ENCODE results near the gene CACNA1C. TPM values are rescaled to one million over a fixed set of nuclear protein-coding genes. Genes with fewer than 3 reads are reported as not detected.

Gene CACNA1C
- total RNA-seq, 2 experiments from 2014 or later, result 0.05 to 0.08 TPM

- Histone ChIP-seq H3K27ac (ENCODE audit: low read depth in 1 of 2, low read length in 2 of 2) (no peak overlapping the region), H3K4me1 (ENCODE audit: insufficient read depth, low read length) (no peaks in the 10 kb centered on the region), H3K4me3 (ENCODE audit: low read length) (no peak overlapping the region), H3K9me3 (ENCODE audit: control insufficient read depth in 1 of 2, insufficient read depth in 1 of 2, low read length in 2 of 2) (no peaks in the 10 kb centered on the region), H3K27me3 (ENCODE audit: control insufficient read depth in 1 of 2, insufficient read depth in 2 of 2, low read length in 2 of 2) (peaks cover 14 to 20% of the 10 kb centered on the region in 2 experiments), H3K36me3 (ENCODE audit: insufficient read depth, low read length) (no peaks in the 10 kb centered on the region)
- TF ChIP-seq CTCF (IDR thresholded peaks at IDR 0.05), result no peak
- ChIA-PET CTCF (no interaction called here), POLR2A (no interaction called here)
- Mint-ChIP-seq H3K27ac (no peak overlapping the region), H3K9me3 (no peaks in the 10 kb centered on the region), H3K4me3 (no peak overlapping the region), H3K27me3 (peaks cover 37% of the 10 kb centered on the region), H3K4me1 (ENCODE audit: low read depth) (no peaks in the 10 kb centered on the region), H3K36me3 (ENCODE audit: low read depth) (no peaks in the 10 kb centered on the region)
- no peak for DNase-seq
- no peak for ATAC-seq (ENCODE audit: poor library complexity)
- intact Hi-C loops (cut with DNase I, micrococcal nuclease), result no loop called here
Measured at GRCh38 chr12:2624543-2625288, 571.9 kb downstream of the CACNA1C start.

GRCh38 chr12:2625289-2625612, 572.5 kb downstream of the CACNA1C start:
- no peak for DNase-seq
- CTCF ChIA-PET, result no interaction called here
- Mint-ChIP-seq H3K27me3 (peaks cover 37% of the 10 kb centered on the region), H3K4me3 (no peak overlapping the region), H3K36me3 (ENCODE audit: low read depth) (no peaks in the 10 kb centered on the region), H3K4me1 (ENCODE audit: low read depth) (no peaks in the 10 kb centered on the region), H3K27ac (no peak overlapping the region), H3K9me3 (no peaks in the 10 kb centered on the region)
- H3K4me1 ChIP-seq (ENCODE audit: insufficient read depth, low read length), result no peaks in the 10 kb centered on the region
- no peak overlapping the region for H3K4me3 ChIP-seq (ENCODE audit: low read length)
- no peaks in the 10 kb centered on the region for H3K36me3 ChIP-seq (ENCODE audit: insufficient read depth, low read length)
- no peak for TF ChIP-seq CTCF (IDR thresholded peaks at IDR 0.05)
- no peak overlapping the region for H3K27ac ChIP-seq (ENCODE audit: low read depth in 1 of 2, low read length in 2 of 2)
- peaks cover 14 to 20% of the 10 kb centered on the region in 2 experiments for H3K27me3 ChIP-seq (ENCODE audit: control insufficient read depth in 1 of 2, insufficient read depth in 2 of 2, low read length in 2 of 2)
- no peak for ATAC-seq (ENCODE audit: poor library complexity)
- POLR2A ChIA-PET, result no interaction called here
- no peaks in the 10 kb centered on the region for H3K9me3 ChIP-seq (ENCODE audit: control insufficient read depth in 1 of 2, insufficient read depth in 1 of 2, low read length in 2 of 2)
- intact Hi-C loops (cut with DNase I, micrococcal nuclease), result no loop called here

GRCh38 chr12:2627076-2627834, 574.5 kb downstream of the CACNA1C start:
- no peaks in the 10 kb centered on the region for H3K36me3 ChIP-seq (ENCODE audit: insufficient read depth, low read length)
- H3K27ac ChIP-seq (ENCODE audit: low read depth in 1 of 2, low read length in 2 of 2), result no peak overlapping the region
- H3K4me1 ChIP-seq (ENCODE audit: insufficient read depth, low read length), result no peaks in the 10 kb centered on the region
- ChIA-PET POLR2A (no interaction called here), CTCF (no interaction called here)
- ATAC-seq (ENCODE audit: poor library complexity) (no peak), DNase-seq (no peak)
- H3K9me3 ChIP-seq (ENCODE audit: control insufficient read depth in 1 of 2, insufficient read depth in 1 of 2, low read length in 2 of 2), result no peaks in the 10 kb centered on the region
- no peak for TF ChIP-seq CTCF (IDR thresholded peaks at IDR 0.05)
- H3K4me3 Mint-ChIP-seq, result no peak overlapping the region
- H3K4me1 Mint-ChIP-seq (ENCODE audit: low read depth), result no peaks in the 10 kb centered on the region
- no peak overlapping the region for H3K27ac Mint-ChIP-seq
- no peaks in the 10 kb centered on the region for H3K9me3 Mint-ChIP-seq
- H3K27me3 ChIP-seq (ENCODE audit: control insufficient read depth in 1 of 2, insufficient read depth in 2 of 2, low read length in 2 of 2), result peaks cover 14 to 20% of the 10 kb centered on the region in 2 experiments
- H3K36me3 Mint-ChIP-seq (ENCODE audit: low read depth), result no peaks in the 10 kb centered on the region
- peaks cover 38% of the 10 kb centered on the region for H3K27me3 Mint-ChIP-seq
- intact Hi-C loops (cut with DNase I, micrococcal nuclease), result no loop called here
- H3K4me3 ChIP-seq (ENCODE audit: low read length), result no peak overlapping the region

All from CD4-positive, alpha-beta T cell (primary cell).